Mammary epithelial cell (primary cell): ENCODE results near the gene CHPF.

ENCODE experiments used
- EZH2 ChIP-seq: IDR thresholded peaks from 2 replicates; pipeline ENCODE4 v1.6.1; 2012; ENCODE audit warnings: low read length, inconsistent platforms, borderline replicate concordance
- TF ChIP-seq, protein P1 (sequence below), 2 donors: IDR thresholded peaks in 1 of 2; conservative IDR thresholded peaks in 1 of 2; 2 replicates each; pipeline ENCODE4 v1.5.1; 2011 to 2012; ENCODE audit warnings: inconsistent platforms in 2 of 2, low read length in 2 of 2, mild to moderate bottlenecking in 2 of 2, control low read depth in 1 of 2, low read depth in 1 of 2; ENCODE audit not compliant: insufficient read depth in 1 of 2; ENCODE audit errors: extremely low read depth in 1 of 2

DNA sequence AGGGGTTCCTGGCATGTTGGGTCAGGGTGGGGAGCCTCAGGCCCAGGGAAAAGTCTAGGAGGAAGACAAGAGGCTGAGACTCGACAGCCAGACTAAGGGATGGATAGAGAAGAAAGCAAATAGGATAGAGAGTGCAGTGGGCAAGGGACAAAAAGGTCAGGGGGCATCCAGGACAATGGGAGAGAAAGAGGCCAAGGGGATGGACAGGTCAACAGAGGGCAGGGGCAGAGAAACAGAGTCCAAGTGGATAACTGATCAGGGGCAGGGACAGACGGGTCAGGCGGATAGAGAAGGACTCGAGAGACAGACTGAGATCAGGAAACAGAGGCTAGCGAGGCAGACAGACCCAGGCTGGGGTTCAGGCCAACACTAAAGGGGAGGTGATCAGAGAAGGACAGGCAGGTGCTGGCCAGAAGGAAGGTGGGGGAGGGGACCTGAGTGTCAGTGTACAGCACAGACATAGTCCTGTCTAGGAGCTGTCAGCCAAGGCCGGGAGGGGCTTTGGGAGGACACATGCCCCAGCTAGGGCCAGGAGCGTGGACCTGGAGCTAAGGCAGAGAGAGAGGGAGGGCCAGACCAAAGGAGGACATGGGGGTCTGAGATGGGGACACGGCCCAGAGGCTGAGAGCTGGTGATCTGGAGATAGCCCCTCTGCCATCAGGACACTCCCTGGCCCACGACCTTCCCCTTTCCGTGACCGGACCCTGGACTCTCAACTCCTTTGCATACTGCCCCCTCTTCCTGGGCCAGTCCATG is 17.1 kb downstream of the CHPF start:
- TF ChIP-seq, protein P1, sequence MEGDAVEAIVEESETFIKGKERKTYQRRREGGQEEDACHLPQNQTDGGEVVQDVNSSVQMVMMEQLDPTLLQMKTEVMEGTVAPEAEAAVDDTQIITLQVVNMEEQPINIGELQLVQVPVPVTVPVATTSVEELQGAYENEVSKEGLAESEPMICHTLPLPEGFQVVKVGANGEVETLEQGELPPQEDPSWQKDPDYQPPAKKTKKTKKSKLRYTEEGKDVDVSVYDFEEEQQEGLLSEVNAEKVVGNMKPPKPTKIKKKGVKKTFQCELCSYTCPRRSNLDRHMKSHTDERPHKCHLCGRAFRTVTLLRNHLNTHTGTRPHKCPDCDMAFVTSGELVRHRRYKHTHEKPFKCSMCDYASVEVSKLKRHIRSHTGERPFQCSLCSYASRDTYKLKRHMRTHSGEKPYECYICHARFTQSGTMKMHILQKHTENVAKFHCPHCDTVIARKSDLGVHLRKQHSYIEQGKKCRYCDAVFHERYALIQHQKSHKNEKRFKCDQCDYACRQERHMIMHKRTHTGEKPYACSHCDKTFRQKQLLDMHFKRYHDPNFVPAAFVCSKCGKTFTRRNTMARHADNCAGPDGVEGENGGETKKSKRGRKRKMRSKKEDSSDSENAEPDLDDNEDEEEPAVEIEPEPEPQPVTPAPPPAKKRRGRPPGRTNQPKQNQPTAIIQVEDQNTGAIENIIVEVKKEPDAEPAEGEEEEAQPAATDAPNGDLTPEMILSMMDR (conservative IDR thresholded peaks at IDR 0.05 in 1 of 2, IDR thresholded peaks at IDR 0.05 in 1 of 2; ENCODE audit: extremely low read depth in 1 of 2, insufficient read depth in 1 of 2, low read depth in 1 of 2, low read length in 2 of 2), result no peak
- no peak for TF ChIP-seq EZH2
